Neuronal stem cell (in vitro differentiated cells): ENCODE data around the gene RALGAPA1.
A peak's percentile ranks its signal among the peaks of the same experiment; 100 is the strongest.

Experiments used
- DNase-seq: peaks from one replicate; pipeline ENCODE4 v3.0.0-alpha.2; 2013; ENCODE audit warnings: low spot score
- H2AFZ ChIP-seq: one replicate; pipeline ENCODE4 v1.6.1; 2013; ENCODE audit warnings: mild to moderate bottlenecking, low read length, inconsistent platforms
- H2AK5ac ChIP-seq: 2 replicates; pipeline ENCODE4 v1.6.1; 2013; ENCODE audit warnings: low read depth, mild to moderate bottlenecking, inconsistent platforms, low read length, moderate library complexity, mixed read lengths
- H2BK120ac ChIP-seq: 2 replicates; pipeline ENCODE4 v1.6.1; 2013; ENCODE audit warnings: low read depth, mild to moderate bottlenecking, inconsistent platforms, low read length, moderate library complexity, mixed read lengths
- H2BK12ac ChIP-seq: one replicate; pipeline ENCODE4 v1.6.1; 2013; ENCODE audit warnings: low read length, inconsistent platforms
- H2BK15ac ChIP-seq: 2 replicates; pipeline ENCODE4 v1.6.1; 2013; ENCODE audit warnings: mild to moderate bottlenecking, low read length, inconsistent platforms, mixed read lengths
- H2BK5ac ChIP-seq: one replicate; pipeline ENCODE4 v1.6.1; 2013; ENCODE audit warnings: inconsistent platforms, mild to moderate bottlenecking, low read length, moderate library complexity
- H3K14ac ChIP-seq: one replicate; pipeline ENCODE4 v1.6.1; 2013; ENCODE audit warnings: low read length, inconsistent platforms
- H3K18ac ChIP-seq: 2 replicates; pipeline ENCODE4 v1.6.1; 2013; ENCODE audit warnings: low read length, inconsistent platforms
- H3K23ac ChIP-seq: 2 replicates; pipeline ENCODE4 v1.6.1; 2013; ENCODE audit warnings: low read depth, mild to moderate bottlenecking, mixed read lengths, low read length, inconsistent platforms; ENCODE audit not compliant: poor library complexity
- H3K27ac ChIP-seq: replicated peaks from 3 replicates; pipeline ENCODE4 v1.5.1; 2013; ENCODE audit warnings: low read length, inconsistent platforms
- H3K27me3 ChIP-seq, 3 experiments: 2 replicates each; pipeline ENCODE4 v1.6.1; 2013; ENCODE audit warnings: low read length in 3 of 3, mild to moderate bottlenecking in 2 of 3, inconsistent platforms in 1 of 3, low read depth in 1 of 3, mixed read lengths in 1 of 3, moderate library complexity in 1 of 3; ENCODE audit not compliant: control insufficient read depth in 3 of 3, insufficient read depth in 3 of 3
- H3K36me3 ChIP-seq, 2 donors: replicated peaks in 1 of 2; 2 replicates each; pipeline ENCODE4 v1.6.1; 2013; ENCODE audit warnings: low read length in 2 of 2; ENCODE audit not compliant: control insufficient read depth in 2 of 2, insufficient read depth in 2 of 2
- H3K4ac ChIP-seq: 2 replicates; pipeline ENCODE4 v1.6.1; 2013; ENCODE audit warnings: inconsistent platforms, mild to moderate bottlenecking, low read length, moderate library complexity
- H3K4me1 ChIP-seq, 2 donors: 1 replicate in 1 of 2; 2 replicates in 1 of 2; pipeline ENCODE4 v1.6.1; 2013; ENCODE audit warnings: low read length in 2 of 2, low read depth in 1 of 2; ENCODE audit not compliant: control insufficient read depth in 2 of 2, insufficient read depth in 1 of 2
- H3K4me2 ChIP-seq: one replicate; pipeline ENCODE4 v1.6.1; 2013; ENCODE audit warnings: mild to moderate bottlenecking, low read length, inconsistent platforms; ENCODE audit not compliant: insufficient read depth, poor library complexity, severe bottlenecking
- H3K4me3 ChIP-seq, 2 donors: 2 replicates each; pipeline ENCODE4 v1.5.1; 2013; ENCODE audit warnings: low read length in 2 of 2, mild to moderate bottlenecking in 2 of 2, inconsistent platforms in 1 of 2, moderate library complexity in 1 of 2
- H3K79me1 ChIP-seq: one replicate; pipeline ENCODE4 v1.6.1; 2013; ENCODE audit warnings: low read depth, mild to moderate bottlenecking, inconsistent platforms, low read length, moderate library complexity
- H3K9ac ChIP-seq: one replicate; pipeline ENCODE4 v1.6.1; 2013; ENCODE audit warnings: mild to moderate bottlenecking, low read depth, low read length, inconsistent platforms; ENCODE audit not compliant: poor library complexity
- H3K9me3 ChIP-seq, 2 donors: replicated peaks in 1 of 2; 2 replicates each; pipeline versions ENCODE3 to v1.6.1; 2013; ENCODE audit warnings: low read length in 2 of 2, mild to moderate bottlenecking in 2 of 2, inconsistent platforms in 1 of 2, low read depth in 1 of 2, mixed read lengths in 1 of 2, moderate library complexity in 1 of 2; ENCODE audit not compliant: control insufficient read depth in 2 of 2, insufficient read depth in 1 of 2
- H4K8ac ChIP-seq: one replicate; pipeline ENCODE4 v1.6.1; 2013; ENCODE audit warnings: low read depth, mild to moderate bottlenecking, inconsistent platforms, low read length, moderate library complexity
- H4K91ac ChIP-seq: one replicate; pipeline ENCODE4 v1.6.1; 2013; ENCODE audit warnings: low read length, low read depth, mild to moderate bottlenecking, inconsistent platforms; ENCODE audit not compliant: poor library complexity
- WGBS, 2 donors: extraction: QIAGEN DNeasy Blood & Tissue Kit; methylation state at CpG; one replicate each; pipeline ENCODE4 v1.1.7; 2013; ENCODE audit warnings: missing lambda C conversion rate in 2 of 2, mixed read lengths in 1 of 2; ENCODE audit not compliant: insufficient read length in 2 of 2, insufficient replicate concordance in 1 of 2; ENCODE audit errors: extremely low coverage in 2 of 2; 5-methylcytosine and 5-hydroxymethylcytosine counted together

RALGAPA1 gene

GRCh38 chr14:35835208-35835982 lies 26.3 kb upstream of the RALGAPA1 start:
- H3K23ac ChIP-seq: no peak overlapping the region
- no peak overlapping the region for H3K27ac ChIP-seq
- no peak overlapping the region for H3K4me3 ChIP-seq
- no peak overlapping the region for H3K14ac ChIP-seq
- H3K9ac ChIP-seq: no peak overlapping the region
- no peak overlapping the region for H2BK12ac ChIP-seq
- no peak overlapping the region for H4K8ac ChIP-seq
- H2AK5ac ChIP-seq: no peak overlapping the region
- no peak overlapping the region for H2AFZ ChIP-seq
- DNase-seq: no peak
- H3K79me1 ChIP-seq: peaks cover 2% of the 10 kb centered on the region
- WGBS, 2 donors: 100% methylated on average over 1 of the region's 5 CpGs; no CpG with 5 or more reads in 1 of the 2 donors
- no peak overlapping the region for H3K4ac ChIP-seq
- no peak overlapping the region for H2BK5ac ChIP-seq
- H2BK120ac ChIP-seq: no peak overlapping the region
- H3K36me3 ChIP-seq: peaks cover 5 to 68% of the 10 kb centered on the region in 2 donors
- no peak overlapping the region for H4K91ac ChIP-seq
- no peak overlapping the region for H3K4me2 ChIP-seq
- H3K9me3 ChIP-seq: peaks cover 0 to 10% of the 10 kb centered on the region in 2 donors
- H3K27me3 ChIP-seq: no peaks in the 10 kb centered on the region
- no peak overlapping the region for H2BK15ac ChIP-seq
- no peaks in the 10 kb centered on the region for H3K4me1 ChIP-seq
- no peak overlapping the region for H3K18ac ChIP-seq

DNA sequence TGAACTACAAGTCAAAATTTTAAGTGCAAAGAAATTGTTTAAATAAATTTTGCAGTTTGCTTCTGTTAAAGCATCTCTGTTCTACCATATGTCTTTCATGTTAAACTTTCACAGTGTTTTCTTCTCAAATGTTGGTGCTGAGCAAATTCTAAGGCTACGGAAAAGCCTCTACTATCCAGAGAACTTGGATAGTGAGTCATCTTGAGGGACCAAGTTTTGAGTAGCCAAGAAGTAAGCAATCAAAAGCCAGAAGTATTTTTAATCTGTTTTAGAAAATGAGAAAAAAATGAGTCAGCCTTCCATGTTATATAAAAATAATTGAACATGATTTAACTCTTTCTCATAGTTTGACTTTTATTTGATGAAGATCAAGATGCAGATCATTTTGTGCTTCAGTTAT lies 20.4 kb upstream of the RALGAPA1 start:
- Histone ChIP-seq H2AFZ (no peak overlapping the region), H4K8ac (no peak overlapping the region), H3K4me1 (no peaks in the 10 kb centered on the region), H2BK15ac (no peak overlapping the region), H3K23ac (no peak overlapping the region), H2AK5ac (no peak overlapping the region), H3K4me2 (no peak overlapping the region), H3K36me3 (peaks cover 0 to 34% of the 10 kb centered on the region in 2 donors), H3K27ac (no peak overlapping the region), H3K4ac (no peak overlapping the region), H3K9me3 (no peaks in the 10 kb centered on the region), H3K9ac (no peak overlapping the region), H3K14ac (no peak overlapping the region), H3K79me1 (peaks cover 5% of the 10 kb centered on the region), H2BK12ac (no peak overlapping the region), H3K4me3 (no peak overlapping the region), H2BK5ac (no peak overlapping the region), H4K91ac (no peak overlapping the region), H2BK120ac (no peak overlapping the region), H3K18ac (no peak overlapping the region), H3K27me3 (no peaks in the 10 kb centered on the region)
- no CpG with 5 or more reads among the region's 1 CpG for WGBS, 2 donors
- no peak for DNase-seq

- H3K27me3 ChIP-seq: no peaks in the 10 kb centered on the region
- no peak overlapping the region for H3K18ac ChIP-seq
- H2BK12ac ChIP-seq: no peak overlapping the region
- H3K14ac ChIP-seq: no peak overlapping the region
- H4K8ac ChIP-seq: no peak overlapping the region
- H3K23ac ChIP-seq: no peak overlapping the region
- H4K91ac ChIP-seq: no peak overlapping the region
- H3K27ac ChIP-seq: no peak overlapping the region
- H2BK120ac ChIP-seq: no peak overlapping the region
- peaks cover 0 to 19% of the 10 kb centered on the region in 2 donors for H3K36me3 ChIP-seq
- peak overlapping the region; percentile 97 for H2AFZ ChIP-seq
- peak overlapping the region in 1 of 2 donors; percentile 97 for H3K4me3 ChIP-seq
- H3K9me3 ChIP-seq: no peaks in the 10 kb centered on the region
- DNase-seq: no peak
- H3K4me1 ChIP-seq: no peaks in the 10 kb centered on the region
- WGBS, 2 donors: no CpG with 5 or more reads among the region's 11 CpGs
- H3K9ac ChIP-seq: no peak overlapping the region
- no peak overlapping the region for H2AK5ac ChIP-seq
- peak overlapping the region; percentile 67 for H3K4me2 ChIP-seq
- H3K4ac ChIP-seq: no peak overlapping the region
- no peak overlapping the region for H2BK5ac ChIP-seq
- no peak overlapping the region for H2BK15ac ChIP-seq
- H3K79me1 ChIP-seq: peaks cover 5% of the 10 kb centered on the region
These were observed 18.8 kb upstream of the RALGAPA1 start for GRCh38 chr14:35827678-35828472.

- no peak for DNase-seq
- Histone ChIP-seq H2BK12ac (no peak overlapping the region), H2AFZ (peak overlapping the region; percentile 97), H3K4me1 (no peaks in the 10 kb centered on the region), H2BK5ac (peak overlapping the region; percentile 93), H3K4me2 (peak overlapping the region; percentile 67), H4K91ac (no peak overlapping the region), H3K27ac (peak overlapping the region; percentile 100), H3K18ac (peak overlapping the region; percentile 6), H3K9ac (peak overlapping the region; percentile 56), H3K4me3 (peak overlapping the region; percentile 96 to 97), H3K9me3 (no peaks in the 10 kb centered on the region), H2BK120ac (no peak overlapping the region), H2AK5ac (no peak overlapping the region), H3K14ac (no peak overlapping the region), H3K79me1 (peaks cover 5% of the 10 kb centered on the region), H3K4ac (no peak overlapping the region), H3K36me3 (peaks cover 0 to 12% of the 10 kb centered on the region in 2 donors), H4K8ac (no peak overlapping the region), H3K23ac (peak overlapping the region; percentile 100), H3K27me3 (no peaks in the 10 kb centered on the region), H2BK15ac (no peak overlapping the region)
- WGBS, 2 donors: no CpG with 5 or more reads among the region's 11 CpGs
These were observed 17.9 kb upstream of the RALGAPA1 start for GRCh38 chr14:35826952-35827416.
